LNCaP clone FGC (cell line): ENCODE results near the gene LAMA2.

Experiments
- DNase-seq: peaks from one replicate; pipeline ENCODE4 v3.0.0-alpha.2; 2011; ENCODE audit warnings: low read depth
- H3K4me3 ChIP-seq: 2 replicates; pipeline ENCODE4 v1.5.1; 2011; ENCODE audit warnings: mild to moderate bottlenecking, low read depth, low read length, control low read depth
- TF ChIP-seq, protein P1 (sequence below): IDR thresholded peaks from 2 replicates; pipeline ENCODE4 v1.5.1; 2012; ENCODE audit warnings: mild to moderate bottlenecking; ENCODE audit not compliant: control insufficient read depth, insufficient read depth; ENCODE audit errors: extremely low read depth

Gene LAMA2

DNA sequence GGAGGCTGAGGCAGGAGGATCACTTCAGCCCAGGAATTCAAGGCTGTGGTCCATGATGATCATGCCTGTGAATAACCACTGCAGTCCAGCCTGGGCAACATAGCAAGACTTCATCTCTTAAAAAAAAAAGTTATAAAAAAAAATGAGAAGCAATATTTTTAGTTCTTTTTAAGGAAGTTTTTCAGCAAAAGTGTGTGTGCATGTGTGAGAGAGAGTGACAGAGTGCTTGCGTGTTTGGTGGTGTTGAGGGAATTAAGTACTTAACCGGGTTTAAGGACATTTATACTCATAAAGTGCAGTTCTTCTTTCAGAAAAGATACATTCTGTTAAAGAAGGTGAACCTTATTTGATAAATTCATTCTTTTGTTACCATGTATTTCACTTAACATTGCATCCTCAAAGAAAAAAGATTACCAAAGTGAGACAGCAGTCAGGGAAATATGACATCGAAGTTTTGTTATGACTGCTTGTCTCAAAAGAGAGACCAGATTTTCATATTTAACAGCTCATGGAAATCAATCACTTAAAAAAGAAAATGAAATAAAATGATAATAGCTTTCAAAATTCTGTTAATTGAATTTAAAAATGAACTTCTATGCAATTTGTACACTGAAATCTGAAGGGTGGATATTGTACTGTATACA is 572.3 kb downstream of the LAMA2 start:
- TF ChIP-seq, protein P1, sequence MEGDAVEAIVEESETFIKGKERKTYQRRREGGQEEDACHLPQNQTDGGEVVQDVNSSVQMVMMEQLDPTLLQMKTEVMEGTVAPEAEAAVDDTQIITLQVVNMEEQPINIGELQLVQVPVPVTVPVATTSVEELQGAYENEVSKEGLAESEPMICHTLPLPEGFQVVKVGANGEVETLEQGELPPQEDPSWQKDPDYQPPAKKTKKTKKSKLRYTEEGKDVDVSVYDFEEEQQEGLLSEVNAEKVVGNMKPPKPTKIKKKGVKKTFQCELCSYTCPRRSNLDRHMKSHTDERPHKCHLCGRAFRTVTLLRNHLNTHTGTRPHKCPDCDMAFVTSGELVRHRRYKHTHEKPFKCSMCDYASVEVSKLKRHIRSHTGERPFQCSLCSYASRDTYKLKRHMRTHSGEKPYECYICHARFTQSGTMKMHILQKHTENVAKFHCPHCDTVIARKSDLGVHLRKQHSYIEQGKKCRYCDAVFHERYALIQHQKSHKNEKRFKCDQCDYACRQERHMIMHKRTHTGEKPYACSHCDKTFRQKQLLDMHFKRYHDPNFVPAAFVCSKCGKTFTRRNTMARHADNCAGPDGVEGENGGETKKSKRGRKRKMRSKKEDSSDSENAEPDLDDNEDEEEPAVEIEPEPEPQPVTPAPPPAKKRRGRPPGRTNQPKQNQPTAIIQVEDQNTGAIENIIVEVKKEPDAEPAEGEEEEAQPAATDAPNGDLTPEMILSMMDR: no peak
- DNase-seq: no peak
- no peak overlapping the region for H3K4me3 ChIP-seq

DNA sequence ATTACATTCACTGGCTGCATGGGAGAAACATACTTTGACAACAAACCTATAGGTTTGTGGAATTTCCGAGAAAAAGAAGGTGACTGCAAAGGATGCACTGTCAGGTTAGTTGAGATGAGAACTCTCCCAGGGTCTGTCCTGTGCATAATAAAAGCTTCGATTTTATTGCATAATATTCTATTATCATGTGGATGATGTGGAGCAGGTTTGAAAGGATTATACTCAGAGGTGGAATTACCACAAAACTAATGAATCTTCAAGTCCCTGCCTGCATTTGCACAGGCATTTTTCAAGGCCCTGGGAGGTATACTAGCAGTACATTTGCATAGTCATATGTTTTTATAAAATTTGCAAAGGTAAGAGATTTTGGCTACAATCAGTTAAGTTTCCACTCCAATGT is 577.3 kb downstream of the LAMA2 start:
- no peak for DNase-seq
- no peak overlapping the region for H3K4me3 ChIP-seq
- TF ChIP-seq, protein P1: no peak

DNA sequence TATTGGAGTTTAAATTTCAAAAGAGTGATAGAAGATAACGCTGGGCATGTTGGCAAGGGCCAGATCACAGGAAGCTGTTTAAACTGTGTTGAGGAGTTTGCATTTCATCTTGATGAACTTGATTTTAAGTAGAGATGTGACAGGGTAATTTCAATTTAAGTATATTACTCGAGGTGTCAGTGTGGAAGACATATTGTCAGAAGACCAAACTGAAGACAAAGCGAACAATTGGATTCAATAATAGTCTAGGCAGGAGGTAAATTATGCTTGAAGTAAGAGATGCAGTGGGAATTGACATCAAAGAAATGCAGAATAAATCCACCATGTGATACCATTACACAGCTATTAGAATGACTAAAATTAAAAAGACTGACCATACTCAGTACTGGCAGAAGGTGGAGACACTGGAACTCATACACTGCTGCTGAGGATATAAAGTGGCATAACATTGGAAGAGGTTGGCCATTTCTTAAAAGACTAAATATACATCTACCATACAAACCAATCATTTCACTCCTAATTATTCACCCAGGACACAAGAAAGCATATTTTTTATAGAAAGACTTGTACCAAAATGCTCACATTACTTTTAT is 586.2 kb downstream of the LAMA2 start:
- no peak for DNase-seq
- TF ChIP-seq, protein P1: no peak
- no peak overlapping the region for H3K4me3 ChIP-seq

DNA sequence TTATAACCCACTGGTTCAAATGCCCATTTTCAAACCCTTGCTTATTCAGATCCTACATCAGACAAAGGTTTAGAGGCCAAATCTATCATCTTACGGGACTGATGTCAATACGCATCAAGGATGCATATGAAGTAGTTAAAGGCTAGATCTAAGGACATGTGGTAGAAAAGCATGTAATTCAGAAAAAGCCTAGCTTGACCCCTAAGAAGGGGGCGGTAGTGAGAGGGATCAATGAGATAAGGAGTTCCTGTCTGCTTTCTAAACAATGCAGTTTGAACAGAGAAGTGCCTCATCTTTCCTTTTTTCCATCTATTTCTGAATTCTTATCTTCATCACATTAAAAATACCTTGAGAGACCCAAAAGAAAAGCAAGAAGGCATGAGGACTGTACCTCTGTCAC is 589.3 kb downstream of the LAMA2 start:
- DNase-seq: no peak
- TF ChIP-seq, protein P1: no peak
- H3K4me3 ChIP-seq: no peak overlapping the region

DNA sequence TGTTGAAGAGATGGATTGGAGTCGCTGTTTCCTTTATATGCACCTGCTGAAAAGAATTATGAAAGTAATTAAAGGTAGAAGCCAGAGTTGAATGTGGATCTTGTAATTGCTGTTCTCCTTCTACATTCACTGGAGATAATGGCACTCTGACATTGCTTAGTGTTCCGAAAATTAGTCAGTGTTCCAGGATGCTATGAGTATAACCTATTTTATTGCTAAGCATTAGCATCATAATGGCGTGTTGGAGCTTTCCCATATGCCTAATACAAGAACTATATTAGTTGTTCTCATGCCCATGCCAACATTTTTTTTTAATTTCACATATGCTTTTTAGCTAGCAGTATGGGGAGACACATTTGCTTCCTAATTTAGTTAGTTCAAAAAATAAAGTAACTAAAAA is 590.6 kb downstream of the LAMA2 start:
- DNase-seq: no peak
- TF ChIP-seq, protein P1: no peak
- H3K4me3 ChIP-seq: no peak overlapping the region

DNA sequence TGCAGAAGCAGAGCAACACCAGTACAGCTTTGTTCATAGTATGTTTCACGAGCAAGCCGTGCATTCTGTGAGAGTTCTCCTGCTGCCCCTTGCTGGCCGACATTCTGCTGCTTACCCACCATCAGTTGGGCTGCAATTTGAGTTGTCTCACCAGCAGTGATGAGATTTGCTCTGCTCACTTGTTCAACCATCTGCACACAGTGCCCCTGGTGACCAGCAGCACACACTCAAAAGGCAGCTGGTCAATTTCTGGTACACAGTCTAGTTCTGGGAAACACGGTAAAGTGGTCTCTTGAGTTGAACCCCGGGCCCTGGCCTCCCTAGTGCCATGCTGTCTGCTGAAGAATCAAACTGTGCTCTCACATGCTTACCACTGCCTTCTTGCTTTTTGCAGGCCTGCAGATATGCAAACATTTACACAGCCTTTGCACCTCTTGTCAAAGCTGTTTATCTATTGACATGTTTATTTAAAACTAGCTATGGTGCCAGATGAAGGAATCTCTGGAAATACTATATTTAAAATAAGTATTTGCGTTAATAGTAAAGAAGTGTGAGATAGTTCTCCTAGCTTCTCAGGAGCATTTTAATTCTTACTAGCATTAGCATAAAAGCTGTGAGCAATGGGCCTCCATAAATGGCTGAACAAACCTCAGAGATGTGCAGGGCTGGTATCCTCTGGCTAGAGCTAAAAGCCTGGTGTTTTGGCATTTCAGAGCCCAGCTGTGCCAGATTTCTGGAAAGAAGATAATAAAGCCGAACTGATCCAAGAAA is 592.7 kb downstream of the LAMA2 start:
- no peak overlapping the region for H3K4me3 ChIP-seq
- TF ChIP-seq, protein P1: no peak
- peak; percentile 10 for DNase-seq
